CD8-positive, alpha-beta memory T cell (primary cell): ENCODE measurements around the gene SCO2. TPM values are rescaled to one million over a fixed set of nuclear protein-coding genes. Genes with fewer than 3 reads are reported as not detected.
A peak's percentile ranks its signal among the peaks of the same experiment; 100 is the strongest.

ENCODE experiments used
- CTCF ChIA-PET: fragments of 350-600 bp; sonication (Branson Sonifier 250); formaldehyde crosslinking; loops from one replicate; lab custom pipeline; 2021; ENCODE audit warnings: antibody characterized with exemption; lab: Charles Lee
- POLR2A ChIA-PET: fragments of 350-600 bp; sonication (Branson Sonifier 250); formaldehyde crosslinking; loops from one replicate; lab custom pipeline; 2021; ENCODE audit warnings: antibody characterized with exemption; lab: Charles Lee
- DNase-seq, 5 donors: peaks; one replicate each; pipeline versions ENCODE4 v3.0.0 to v3.0.0-alpha.2; 2020 to 2022; ENCODE audit warnings: mixed read lengths in 1 of 5
- H3K27ac ChIP-seq: one replicate; pipeline ENCODE4 v1.7.0; 2013; ENCODE audit warnings: low read depth, mild to moderate bottlenecking, low read length, moderate library complexity
- H3K27me3 ChIP-seq: 2 replicates; pipeline ENCODE4 v1.7.0; 2013; ENCODE audit warnings: low read length, mild to moderate bottlenecking; ENCODE audit not compliant: insufficient read depth, poor library complexity, severe bottlenecking
- H3K36me3 ChIP-seq: 2 replicates; pipeline ENCODE4 v1.7.0; 2013; ENCODE audit warnings: mild to moderate bottlenecking, low read length, moderate library complexity; ENCODE audit not compliant: insufficient read depth
- H3K4me1 ChIP-seq: 2 replicates; pipeline ENCODE4 v1.7.0; 2013; ENCODE audit warnings: mild to moderate bottlenecking, low read length, moderate library complexity; ENCODE audit not compliant: insufficient read depth
- H3K4me3 ChIP-seq: 2 replicates; pipeline ENCODE4 v1.7.0; 2013; ENCODE audit warnings: mild to moderate bottlenecking, low read length
- H3K9me3 ChIP-seq: 2 replicates; pipeline ENCODE4 v1.7.0; 2013; ENCODE audit warnings: mild to moderate bottlenecking, low read length
- H3K27ac Mint-ChIP-seq, 8 donors: one replicate each; pipeline ENCODE4 v1.8.0; 2020 to 2021; ENCODE audit warnings: mixed read lengths in 8 of 8, mild to moderate bottlenecking in 6 of 8, inconsistent platforms in 3 of 8, moderate library complexity in 3 of 8
- H3K27me3 Mint-ChIP-seq, 2 donors: one replicate each; pipeline ENCODE4 v1.8.0; 2020 to 2021; ENCODE audit warnings: mixed read lengths in 2 of 2, mild to moderate bottlenecking in 1 of 2, moderate library complexity in 1 of 2
- H3K36me3 Mint-ChIP-seq, 3 donors: one replicate each; pipeline ENCODE4 v1.8.0; 2020 to 2021; ENCODE audit warnings: mixed read lengths in 3 of 3, inconsistent platforms in 1 of 3, mild to moderate bottlenecking in 1 of 3
- H3K4me1 Mint-ChIP-seq, 3 donors: one replicate each; pipeline ENCODE4 v1.8.0; 2020 to 2021; ENCODE audit warnings: mixed read lengths in 3 of 3, inconsistent platforms in 1 of 3, mild to moderate bottlenecking in 1 of 3
- H3K4me3 Mint-ChIP-seq, 7 donors: one replicate each; pipeline ENCODE4 v1.8.0; 2020 to 2021; ENCODE audit warnings: mixed read lengths in 7 of 7, mild to moderate bottlenecking in 6 of 7, moderate library complexity in 4 of 7, inconsistent platforms in 2 of 7
- H3K9me3 Mint-ChIP-seq, 5 donors: one replicate each; pipeline ENCODE4 v1.8.0; 2020 to 2022; ENCODE audit warnings: mixed read lengths in 5 of 5, mild to moderate bottlenecking in 3 of 5, moderate library complexity in 2 of 5, inconsistent platforms in 1 of 5
- polyA plus RNA-seq: library from polyadenylated mRNA; unstranded; fragments of 300-500 nt; fragmentation: Illumina TruSeq; gene quantifications from one replicate; pipeline ENCODE4 v1.2.3, GENCODE V29; 2021
- total RNA-seq, 2 experiments: library from RNA; stranded (reverse); gene quantifications; one replicate each; pipeline ENCODE4 v1.2.3, GENCODE V29; 2021

The SCO2 gene
- total and polyA plus RNA-seq, 3 experiments from 2014 or later: 2.4 to 6.5 (median 3.5) TPM

DNA sequence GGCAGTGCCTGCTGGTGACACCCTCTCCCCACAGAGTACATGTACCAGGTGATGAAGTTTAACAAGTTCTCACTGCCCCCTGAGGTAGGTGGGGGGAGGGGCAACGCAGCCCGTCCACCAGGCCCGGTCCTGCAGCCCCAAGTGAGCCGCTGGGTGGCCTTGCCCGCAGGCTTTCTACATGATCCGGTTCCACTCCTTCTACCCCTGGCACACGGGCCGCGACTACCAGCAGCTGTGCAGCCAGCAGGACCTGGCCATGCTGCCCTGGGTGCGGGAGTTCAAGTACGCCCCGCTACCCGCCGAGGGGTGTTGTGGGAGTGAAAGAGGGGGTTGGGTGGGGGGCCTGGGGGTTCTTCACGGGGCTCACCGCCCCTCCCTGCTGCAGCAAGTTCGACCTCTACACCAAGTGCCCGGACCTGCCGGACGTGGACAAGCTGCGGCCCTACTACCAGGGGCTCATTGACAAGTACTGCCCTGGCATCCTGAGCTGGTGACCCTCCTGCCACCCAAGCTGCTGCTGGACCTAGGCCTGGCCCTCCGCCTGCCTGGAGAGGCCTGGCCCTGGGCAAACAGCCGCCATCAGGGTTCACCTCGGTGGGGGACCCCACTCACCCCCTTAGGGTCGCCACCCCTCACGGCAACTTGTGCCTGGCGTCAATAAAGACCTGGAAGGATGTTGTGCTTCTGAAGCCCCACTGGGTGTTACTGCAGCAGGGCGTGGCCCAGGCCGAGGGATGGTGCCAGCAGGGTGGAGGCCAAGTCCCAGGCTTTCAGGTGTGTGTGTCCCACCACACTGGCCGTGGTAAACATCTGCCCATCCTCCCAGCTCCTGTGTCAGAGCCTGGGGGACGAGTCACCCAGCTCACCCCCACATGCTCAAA is 35.8 kb downstream of the SCO2 start:
- no peak for DNase-seq
- H3K27ac Mint-ChIP-seq: no peak overlapping the region
- ChIA-PET CTCF (interaction anchor here (1.1 to 1.3 kb wide), 2 partner anchors 9 to 16 kb away, joined by 3 to 4 read pairs; no protein-coding TSS in a partner anchor), POLR2A (no interaction called here)
- no peak overlapping the region for H3K4me3 Mint-ChIP-seq
- Histone ChIP-seq H3K4me3 (no peak overlapping the region), H3K4me1 (peaks cover 8% of the 10 kb centered on the region), H3K27me3 (no peaks in the 10 kb centered on the region), H3K36me3 (no peaks in the 10 kb centered on the region), H3K27ac (no peak overlapping the region), H3K9me3 (no peaks in the 10 kb centered on the region)
- no peaks in the 10 kb centered on the region for H3K36me3 Mint-ChIP-seq
- H3K9me3 Mint-ChIP-seq: no peaks in the 10 kb centered on the region
- H3K27me3 Mint-ChIP-seq: peaks cover 6 to 11% of the 10 kb centered on the region in 2 donors
- H3K4me1 Mint-ChIP-seq: peaks cover 5 to 7% (median 6%) of the 10 kb centered on the region in 3 donors

DNA sequence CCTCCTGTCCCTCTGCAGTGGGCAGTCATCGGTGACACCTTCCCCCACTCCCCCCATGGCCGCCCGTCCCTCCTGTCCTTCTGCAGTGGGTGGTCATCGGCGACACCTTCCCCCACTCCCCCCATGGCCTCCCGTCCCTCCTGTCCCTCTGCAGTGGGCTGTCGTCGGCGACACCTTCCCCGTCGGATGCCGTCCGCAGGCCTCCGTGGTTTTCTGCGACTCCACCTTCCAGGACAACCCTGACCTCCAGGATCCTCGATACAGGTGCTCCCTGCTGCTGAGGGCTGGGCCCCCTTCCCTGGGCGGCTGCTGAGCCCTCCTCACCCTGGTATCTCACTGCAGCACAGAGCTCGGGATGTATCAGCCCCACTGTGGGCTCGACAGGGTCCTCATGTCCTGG is 36.5 kb downstream of the SCO2 start:
- DNase-seq: no peak
- H3K4me1 ChIP-seq: peaks cover 8% of the 10 kb centered on the region
- Mint-ChIP-seq H3K9me3 (no peaks in the 10 kb centered on the region), H3K27ac (no peak overlapping the region), H3K27me3 (peaks cover 6 to 11% of the 10 kb centered on the region in 2 donors), H3K36me3 (no peaks in the 10 kb centered on the region), H3K4me3 (peak overlapping the region in 1 of 7 donors; percentile 66), H3K4me1 (peaks cover 5 to 7% (median 6%) of the 10 kb centered on the region in 3 donors)
- ChIA-PET POLR2A (no interaction called here), CTCF (interaction anchor here (1.3 kb wide), 1 partner anchor 15 kb away, joined by 3 read pairs; no protein-coding TSS in a partner anchor)
- H3K27ac ChIP-seq: no peak overlapping the region
- no peaks in the 10 kb centered on the region for H3K9me3 ChIP-seq
- H3K4me3 ChIP-seq: no peak overlapping the region
- H3K27me3 ChIP-seq: no peaks in the 10 kb centered on the region
- H3K36me3 ChIP-seq: no peaks in the 10 kb centered on the region

DNA sequence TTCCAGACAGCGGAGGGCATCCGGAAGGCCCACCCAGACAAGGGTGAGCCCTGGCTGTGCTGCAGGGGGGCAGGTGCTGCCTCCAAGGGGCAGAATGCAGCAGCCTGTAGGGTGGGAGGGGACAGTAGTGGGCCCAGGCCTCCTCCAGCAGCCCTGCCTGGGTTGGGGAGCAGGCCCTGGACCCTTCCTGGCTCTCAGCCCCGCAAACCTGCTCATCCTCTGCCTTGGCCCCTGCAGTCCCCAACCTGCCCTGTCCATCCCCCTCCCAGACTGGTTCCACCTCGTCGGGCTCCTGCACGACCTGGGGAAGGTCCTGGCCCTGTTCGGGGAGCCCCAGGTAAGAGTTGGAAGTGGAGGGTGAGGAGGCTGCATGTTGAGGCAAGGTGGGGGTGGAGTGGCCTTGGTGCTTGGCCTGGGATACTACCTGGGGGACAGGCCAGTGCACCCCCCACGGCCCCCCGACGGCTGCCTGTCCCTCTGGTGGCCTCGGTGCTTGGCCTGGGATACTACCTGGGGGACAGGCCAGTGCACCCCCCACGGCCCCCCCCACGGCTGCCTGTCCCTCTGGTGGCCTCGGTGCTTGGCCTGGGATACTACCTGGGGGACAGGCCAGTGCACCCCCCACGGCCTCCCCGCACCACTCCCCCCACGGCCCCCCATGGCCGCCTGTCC is 37.3 kb downstream of the SCO2 start:
- H3K4me3 Mint-ChIP-seq: no peak overlapping the region
- H3K27me3 Mint-ChIP-seq: peaks cover 6 to 11% of the 10 kb centered on the region in 2 donors
- no peaks in the 10 kb centered on the region for H3K9me3 Mint-ChIP-seq
- H3K36me3 Mint-ChIP-seq: no peaks in the 10 kb centered on the region
- Histone ChIP-seq H3K27ac (no peak overlapping the region), H3K4me3 (no peak overlapping the region), H3K4me1 (peaks cover 8% of the 10 kb centered on the region), H3K36me3 (no peaks in the 10 kb centered on the region), H3K9me3 (no peaks in the 10 kb centered on the region), H3K27me3 (no peaks in the 10 kb centered on the region)
- POLR2A ChIA-PET: no interaction called here
- no peak overlapping the region for H3K27ac Mint-ChIP-seq
- CTCF ChIA-PET: no interaction called here
- DNase-seq: no peak
- H3K4me1 Mint-ChIP-seq: peaks cover 5 to 7% (median 6%) of the 10 kb centered on the region in 3 donors

DNA sequence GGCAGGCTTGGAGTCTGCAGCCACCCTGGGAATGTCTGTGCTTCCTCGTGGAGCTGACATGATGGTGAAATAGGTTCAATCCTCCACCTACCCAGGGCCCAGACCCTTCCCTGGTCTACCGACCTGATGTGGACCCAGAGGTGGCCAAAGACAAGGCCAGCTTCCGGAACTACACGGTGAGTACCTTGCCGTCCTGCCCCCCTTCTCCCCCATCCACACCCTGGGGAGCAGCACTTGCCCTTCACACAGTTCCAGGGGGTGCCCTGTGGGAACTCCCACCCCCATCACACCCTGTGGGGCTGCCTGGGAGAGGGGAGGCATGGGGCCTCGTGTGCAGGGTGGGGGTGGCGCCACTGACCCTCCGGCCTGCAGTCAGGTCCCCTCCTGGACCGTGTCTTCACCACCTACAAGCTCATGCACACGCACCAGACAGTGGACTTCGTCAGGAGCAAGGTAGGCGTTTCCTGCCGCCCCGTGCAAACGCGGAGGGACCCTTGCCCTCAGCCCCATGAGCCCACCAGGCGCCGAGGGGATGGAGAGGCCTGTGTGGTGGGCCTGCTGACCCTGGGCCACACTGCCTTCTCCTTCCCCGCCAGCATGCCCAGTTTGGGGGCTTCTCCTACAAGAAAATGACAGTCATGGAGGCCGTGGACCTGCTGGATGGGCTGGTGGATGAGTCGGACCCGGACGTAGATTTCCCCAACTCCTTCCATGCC is 38.0 kb downstream of the SCO2 start:
- H3K4me3 ChIP-seq: no peak overlapping the region

DNA sequence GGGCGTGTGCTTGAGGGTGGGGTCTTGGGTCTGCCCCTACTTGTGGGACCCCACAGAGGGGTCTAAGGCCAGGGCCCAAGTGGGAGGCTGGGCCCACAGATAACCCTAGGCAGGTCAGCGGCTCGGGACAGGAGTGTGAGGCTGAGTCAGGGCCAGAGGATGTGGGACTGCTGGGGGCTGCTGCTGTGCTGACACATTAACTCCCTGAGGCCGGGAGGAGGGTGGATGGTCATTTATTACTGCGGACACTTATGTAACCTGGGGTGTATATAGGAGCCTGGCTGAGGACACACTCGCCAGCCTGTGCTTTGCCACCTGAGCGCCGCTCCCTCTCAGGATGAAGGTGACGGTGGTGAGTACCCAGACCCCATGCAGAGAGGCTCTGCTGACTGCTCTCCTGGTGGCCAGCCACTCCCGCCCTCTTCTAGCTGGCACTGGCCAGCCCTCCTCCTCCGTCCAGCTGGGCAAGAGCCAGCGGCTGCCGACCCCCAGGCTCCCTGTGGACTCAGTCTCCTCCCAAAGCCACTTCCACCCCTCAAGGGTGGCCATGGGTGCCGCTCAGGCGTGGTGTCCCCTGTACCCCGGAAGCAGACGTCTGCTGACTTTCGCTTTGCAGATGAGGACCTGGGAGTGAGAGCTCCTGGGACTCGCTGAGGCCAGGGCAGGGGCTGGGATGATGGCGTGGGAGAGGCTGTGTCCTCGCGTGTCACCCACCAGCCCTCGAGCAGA is 38.7 kb downstream of the SCO2 start, which contains the start of gene MIOX:
Gene MIOX (plus strand): TSS at position 299 of the 729 bp plus-strand sequence. CDS start 39 bp downstream, at position 338.
- ChIA-PET CTCF (interaction anchor here (3.3 kb wide), 1 partner anchor 11 kb away, joined by 11 read pairs; no protein-coding TSS in a partner anchor), POLR2A (no interaction called here)
- Histone ChIP-seq H3K9me3 (no peaks in the 10 kb centered on the region), H3K27ac (no peak within 1 kb of the TSS), H3K27me3 (no peaks in the 10 kb centered on the region), H3K36me3 (no peaks in the 10 kb centered on the region), H3K4me3 (no peak within 1 kb of the TSS), H3K4me1 (peaks cover 8% of the 10 kb centered on the region)
- no peak for DNase-seq
- Mint-ChIP-seq H3K27me3 (peaks cover 6 to 11% of the 10 kb centered on the region in 2 donors), H3K36me3 (no peaks in the 10 kb centered on the region), H3K27ac (peak within 1 kb of the TSS in 2 of 8 donors; percentile 38 to 66), H3K4me1 (peaks cover 5 to 7% (median 6%) of the 10 kb centered on the region in 3 donors), H3K4me3 (no peak within 1 kb of the TSS), H3K9me3 (no peaks in the 10 kb centered on the region)

More for the DNA sequence above, 38.0 kb downstream of the SCO2 start:
- no peaks in the 10 kb centered on the region for H3K9me3 Mint-ChIP-seq
- POLR2A ChIA-PET: no interaction called here
- H3K4me1 Mint-ChIP-seq: peaks cover 5 to 7% (median 6%) of the 10 kb centered on the region in 3 donors
- H3K36me3 Mint-ChIP-seq: no peaks in the 10 kb centered on the region
- no peak for DNase-seq
- Histone ChIP-seq H3K27me3 (no peaks in the 10 kb centered on the region), H3K27ac (no peak overlapping the region), H3K9me3 (no peaks in the 10 kb centered on the region), H3K36me3 (no peaks in the 10 kb centered on the region), H3K4me1 (peaks cover 8% of the 10 kb centered on the region)
- CTCF ChIA-PET: no interaction called here
- peaks cover 6 to 11% of the 10 kb centered on the region in 2 donors for H3K27me3 Mint-ChIP-seq
- H3K4me3 Mint-ChIP-seq: no peak overlapping the region
- peak overlapping the region in 1 of 8 donors; percentile 38 for H3K27ac Mint-ChIP-seq

DNA sequence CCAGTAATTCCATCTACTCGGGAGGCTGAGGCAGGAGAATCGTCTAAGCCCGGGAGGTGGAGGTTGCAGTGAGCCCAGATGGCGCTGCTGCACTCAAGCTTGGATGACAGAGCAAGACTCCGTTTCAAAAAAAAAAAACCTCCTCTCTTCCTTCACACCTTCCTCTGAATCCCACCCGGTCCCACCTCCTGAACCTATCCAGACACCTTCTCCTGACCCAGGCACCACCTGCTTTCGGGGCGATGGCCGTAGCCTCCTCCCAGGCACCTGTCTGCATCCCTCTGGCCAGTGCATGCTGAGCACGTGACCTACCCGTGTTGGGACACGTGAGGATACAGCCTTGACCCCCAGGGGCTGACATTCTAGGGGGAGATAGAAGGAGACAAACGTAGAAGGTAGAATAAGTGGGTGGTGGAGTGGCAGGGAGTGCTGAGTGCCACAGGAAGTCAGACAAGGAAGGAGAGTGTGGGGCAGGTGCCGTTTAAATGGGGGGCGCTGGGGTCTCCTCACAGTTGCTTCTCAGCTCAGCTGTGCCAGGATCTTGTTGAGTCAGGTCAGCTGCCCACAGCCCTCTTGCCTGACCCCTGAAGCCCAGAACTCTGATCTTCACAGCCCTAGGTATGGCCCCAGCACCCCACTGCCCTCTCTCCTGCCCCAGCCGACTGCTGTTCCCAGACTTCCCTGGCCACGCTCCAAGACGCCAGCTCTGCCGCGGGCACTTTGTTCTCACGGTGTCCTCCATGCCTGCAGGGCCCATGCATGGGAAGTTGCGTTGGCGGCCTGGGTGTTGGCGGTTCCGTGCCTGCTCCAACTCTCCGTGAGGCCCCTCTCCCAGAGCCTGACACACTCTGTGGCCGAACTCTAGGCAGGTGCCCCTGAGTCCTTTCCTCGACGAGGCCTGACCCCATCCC is 39.9 kb downstream of the SCO2 start:
- Histone ChIP-seq H3K27me3 (no peaks in the 10 kb centered on the region), H3K36me3 (no peaks in the 10 kb centered on the region), H3K4me3 (no peak overlapping the region), H3K4me1 (peaks cover under 1% of the 10 kb centered on the region), H3K9me3 (no peaks in the 10 kb centered on the region), H3K27ac (no peak overlapping the region)
- Mint-ChIP-seq H3K36me3 (no peaks in the 10 kb centered on the region), H3K27ac (peak overlapping the region in 1 of 8 donors; percentile 30), H3K27me3 (peaks cover 4 to 11% of the 10 kb centered on the region in 2 donors), H3K4me1 (no peaks in the 10 kb centered on the region), H3K4me3 (no peak overlapping the region), H3K9me3 (no peaks in the 10 kb centered on the region)
- ChIA-PET POLR2A (no interaction called here), CTCF (interaction anchor here (3.3 kb wide), 1 partner anchor 12 kb away, joined by 11 read pairs; no protein-coding TSS in a partner anchor)
- DNase-seq: no peak
